BE2C (cell line): ENCODE measurements around the gene TCERG1L.

Source experiments
- DNase-seq: peaks from one replicate; pipeline ENCODE4 v3.0.0-alpha.2; 2020
- H3K27me3 ChIP-seq: fragments of 250-450 bp; sonication (Bioruptor Pico); 2 replicates; pipeline ENCODE4 v1.5.1; 2020; ENCODE audit warnings: mild to moderate bottlenecking
- H3K36me3 ChIP-seq: fragments of 250-450 bp; sonication (Bioruptor Pico); 2 replicates; pipeline ENCODE4 v1.5.1; 2020; ENCODE audit warnings: mild to moderate bottlenecking
- H3K4me1 ChIP-seq: fragments of 250-450 bp; sonication (Bioruptor Pico); 2 replicates; pipeline ENCODE4 v1.5.1; 2020
- H3K4me3 ChIP-seq: 2 replicates; pipeline ENCODE4 v1.5.1; 2011; ENCODE audit warnings: low read depth, low read length
- H3K9me3 ChIP-seq: fragments of 250-450 bp; sonication (Bioruptor Pico); 2 replicates; pipeline ENCODE4 v1.5.1; 2020
- CTCF ChIP-seq: IDR thresholded peaks from 2 replicates; pipeline ENCODE4 v1.5.1; 2012; ENCODE audit warnings: mild to moderate bottlenecking, low read depth, low read length

Gene TCERG1L

GRCh38 chr10:131065673-131066305, 245.7 kb downstream of the TCERG1L start:
- DNase-seq, result no peak
- H3K27me3 ChIP-seq, result no peaks in the 10 kb centered on the region
- no peak overlapping the region for H3K4me3 ChIP-seq
- H3K36me3 ChIP-seq, result no peaks in the 10 kb centered on the region
- no peak for TF ChIP-seq CTCF
- no peaks in the 10 kb centered on the region for H3K4me1 ChIP-seq
- H3K9me3 ChIP-seq, result no peaks in the 10 kb centered on the region

DNA sequence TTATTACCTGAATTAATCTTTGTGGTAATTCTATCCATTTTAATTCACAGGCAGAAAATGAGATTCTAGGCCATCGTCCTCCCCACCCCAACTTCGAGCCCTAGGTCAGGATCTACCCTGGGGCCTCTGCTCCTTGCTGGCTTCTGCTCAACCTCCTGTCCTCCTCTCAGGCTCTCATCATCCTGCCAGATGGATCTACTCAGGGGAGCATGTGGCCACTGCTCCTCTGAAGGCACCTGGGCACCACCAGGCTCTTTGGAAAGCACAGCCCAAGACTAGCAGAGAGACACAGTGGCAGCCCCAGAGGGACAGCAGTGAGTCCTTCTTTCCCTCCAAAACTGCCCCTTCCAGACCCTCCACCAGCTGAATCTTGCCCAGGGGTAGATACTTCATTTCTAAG, 248.2 kb downstream of the TCERG1L start:
- H3K4me3 ChIP-seq, result no peak overlapping the region
- DNase-seq, result no peak
- H3K27me3 ChIP-seq, result no peaks in the 10 kb centered on the region
- H3K9me3 ChIP-seq, result no peaks in the 10 kb centered on the region
- no peaks in the 10 kb centered on the region for H3K4me1 ChIP-seq
- TF ChIP-seq CTCF, result no peak
- H3K36me3 ChIP-seq, result no peaks in the 10 kb centered on the region

- TF ChIP-seq CTCF, result no peak
- Histone ChIP-seq H3K36me3 (no peaks in the 10 kb centered on the region), H3K9me3 (no peaks in the 10 kb centered on the region), H3K27me3 (no peaks in the 10 kb centered on the region), H3K4me3 (no peak overlapping the region), H3K4me1 (no peaks in the 10 kb centered on the region)
- no peak for DNase-seq
Measured at GRCh38 chr10:131062621-131063260, 248.8 kb downstream of the TCERG1L start.

- TF ChIP-seq CTCF, result no peak
- Histone ChIP-seq H3K27me3 (no peaks in the 10 kb centered on the region), H3K36me3 (no peaks in the 10 kb centered on the region), H3K4me3 (no peak overlapping the region), H3K4me1 (no peaks in the 10 kb centered on the region), H3K9me3 (no peaks in the 10 kb centered on the region)
- DNase-seq, result no peak
Measured at GRCh38 chr10:131061216-131061615, 250.3 kb downstream of the TCERG1L start.

GRCh38 chr10:131059881-131060280, 251.6 kb downstream of the TCERG1L start:
- DNase-seq, result no peak
- H3K4me1 ChIP-seq, result no peaks in the 10 kb centered on the region
- no peak overlapping the region for H3K4me3 ChIP-seq
- H3K36me3 ChIP-seq, result no peaks in the 10 kb centered on the region
- no peaks in the 10 kb centered on the region for H3K27me3 ChIP-seq
- TF ChIP-seq CTCF, result no peak
- H3K9me3 ChIP-seq, result no peaks in the 10 kb centered on the region

GRCh38 chr10:131058799-131059198, 252.7 kb downstream of the TCERG1L start:
- Histone ChIP-seq H3K4me3 (no peak overlapping the region), H3K27me3 (no peaks in the 10 kb centered on the region), H3K4me1 (no peaks in the 10 kb centered on the region), H3K36me3 (no peaks in the 10 kb centered on the region), H3K9me3 (no peaks in the 10 kb centered on the region)
- no peak for DNase-seq
- no peak for TF ChIP-seq CTCF
